Panc1 (cell line): ENCODE data around the gene THPO.

Experiments
- CTCF ChIP-seq: fragments of 450-650 bp; IDR thresholded peaks from 2 replicates; pipeline ENCODE4 v1.5.1; 2017; ENCODE audit warnings: mild to moderate bottlenecking
- POLR2AphosphoS5 ChIP-seq: IDR thresholded peaks from 2 replicates; pipeline ENCODE4 v1.6.1; 2012; ENCODE audit warnings: mild to moderate bottlenecking, low read depth, low read length, moderate library complexity
- SIN3A ChIP-seq: IDR thresholded peaks from 2 replicates; pipeline ENCODE4 v1.6.1; 2012; ENCODE audit warnings: low read depth, mild to moderate bottlenecking, low read length, moderate library complexity, borderline replicate concordance; ENCODE audit not compliant: insufficient read depth
- TF ChIP-seq, protein P1 (sequence below), 2 experiments: IDR thresholded peaks; 2 replicates each; pipeline ENCODE4 v1.6.1; 2011 to 2012; ENCODE audit warnings: low read depth in 2 of 2, control low read depth in 1 of 2, low read length in 1 of 2, mild to moderate bottlenecking in 1 of 2, moderate library complexity in 1 of 2; ENCODE audit not compliant: insufficient read depth in 1 of 2

DNA sequence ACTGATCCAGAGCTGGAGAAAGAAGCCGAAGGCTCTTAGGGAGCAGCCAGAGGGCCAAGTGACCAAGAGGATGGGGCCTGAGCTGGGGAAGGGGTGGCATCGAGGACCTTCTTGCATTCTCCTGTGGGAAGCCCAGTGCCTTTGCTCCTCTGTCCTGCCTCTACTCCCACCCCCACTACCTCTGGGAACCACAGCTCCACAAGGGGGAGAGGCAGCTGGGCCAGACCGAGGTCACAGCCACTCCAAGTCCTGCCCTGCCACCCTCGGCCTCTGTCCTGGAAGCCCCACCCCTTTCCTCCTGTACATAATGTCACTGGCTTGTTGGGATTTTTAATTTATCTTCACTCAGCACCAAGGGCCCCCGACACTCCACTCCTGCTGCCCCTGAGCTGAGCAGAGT is 11.4 kb upstream of the THPO start:
- TF ChIP-seq CTCF (no peak), POLR2AphosphoS5 (no peak), SIN3A (no peak)
- TF ChIP-seq, protein P1, sequence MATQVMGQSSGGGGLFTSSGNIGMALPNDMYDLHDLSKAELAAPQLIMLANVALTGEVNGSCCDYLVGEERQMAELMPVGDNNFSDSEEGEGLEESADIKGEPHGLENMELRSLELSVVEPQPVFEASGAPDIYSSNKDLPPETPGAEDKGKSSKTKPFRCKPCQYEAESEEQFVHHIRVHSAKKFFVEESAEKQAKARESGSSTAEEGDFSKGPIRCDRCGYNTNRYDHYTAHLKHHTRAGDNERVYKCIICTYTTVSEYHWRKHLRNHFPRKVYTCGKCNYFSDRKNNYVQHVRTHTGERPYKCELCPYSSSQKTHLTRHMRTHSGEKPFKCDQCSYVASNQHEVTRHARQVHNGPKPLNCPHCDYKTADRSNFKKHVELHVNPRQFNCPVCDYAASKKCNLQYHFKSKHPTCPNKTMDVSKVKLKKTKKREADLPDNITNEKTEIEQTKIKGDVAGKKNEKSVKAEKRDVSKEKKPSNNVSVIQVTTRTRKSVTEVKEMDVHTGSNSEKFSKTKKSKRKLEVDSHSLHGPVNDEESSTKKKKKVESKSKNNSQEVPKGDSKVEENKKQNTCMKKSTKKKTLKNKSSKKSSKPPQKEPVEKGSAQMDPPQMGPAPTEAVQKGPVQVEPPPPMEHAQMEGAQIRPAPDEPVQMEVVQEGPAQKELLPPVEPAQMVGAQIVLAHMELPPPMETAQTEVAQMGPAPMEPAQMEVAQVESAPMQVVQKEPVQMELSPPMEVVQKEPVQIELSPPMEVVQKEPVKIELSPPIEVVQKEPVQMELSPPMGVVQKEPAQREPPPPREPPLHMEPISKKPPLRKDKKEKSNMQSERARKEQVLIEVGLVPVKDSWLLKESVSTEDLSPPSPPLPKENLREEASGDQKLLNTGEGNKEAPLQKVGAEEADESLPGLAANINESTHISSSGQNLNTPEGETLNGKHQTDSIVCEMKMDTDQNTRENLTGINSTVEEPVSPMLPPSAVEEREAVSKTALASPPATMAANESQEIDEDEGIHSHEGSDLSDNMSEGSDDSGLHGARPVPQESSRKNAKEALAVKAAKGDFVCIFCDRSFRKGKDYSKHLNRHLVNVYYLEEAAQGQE (IDR thresholded peaks at IDR 0.05; ENCODE audit: insufficient read depth in 1 of 2, low read depth in 2 of 2, low read length in 1 of 2) = no peak
